OCI-LY7 (cell line): ENCODE results near the gene EML2. TPM values are rescaled to one million over a fixed set of nuclear protein-coding genes. Genes with fewer than 3 reads are reported as not detected.

Experiments used
- BruUV-seq: library from RNA; stranded (reverse); fragments of 400-500 nt; replicated peaks from 2 replicates; lab custom pipeline; 2021; lab: Mats Ljungman, UMichigan
- CTCF ChIA-PET: fragments of 300-600 bp; sonication (Branson Sonifier 250); formaldehyde crosslinking; loops from one replicate; lab custom pipeline; 2022; ENCODE audit warnings: antibody characterized with exemption; ENCODE audit not compliant: unreplicated experiment; lab: Charles Lee
- POLR2A ChIA-PET: fragments of 300-600 bp; sonication (Branson Sonifier 250); formaldehyde crosslinking; loops from one replicate; lab custom pipeline; 2022; ENCODE audit warnings: antibody characterized with exemption; lab: Charles Lee
- DNase-seq: peaks from one replicate; pipeline ENCODE4 v3.0.0-alpha.2; 2015; ENCODE audit warnings: low spot score
- H2AFZ ChIP-seq: fragments of 200-600 bp; sonication (generic), shearing (Covaris generic); 2 replicates; pipeline ENCODE4 v1.6.1; 2014; ENCODE audit warnings: mild to moderate bottlenecking, antibody characterized with exemption, low read length, moderate library complexity
- H3K27ac ChIP-seq: fragments of 200-600 bp; sonication (generic); 2 replicates; pipeline ENCODE4 v1.5.1; 2014; ENCODE audit warnings: mixed run types, low read depth, mild to moderate bottlenecking, moderate library complexity, low read length, inconsistent platforms; ENCODE audit not compliant: poor library complexity, severe bottlenecking
- H3K36me3 ChIP-seq: fragments of 200-600 bp; sonication (generic); 2 replicates; pipeline ENCODE4 v1.6.1; 2014; ENCODE audit warnings: mild to moderate bottlenecking, antibody characterized with exemption, low read length, moderate library complexity, mixed read lengths; ENCODE audit not compliant: insufficient read depth
- H3K4me1 ChIP-seq: fragments of 200-600 bp; sonication (generic); 2 replicates; pipeline ENCODE4 v1.5.1; 2014; ENCODE audit warnings: mild to moderate bottlenecking, low read length; ENCODE audit not compliant: insufficient read depth, poor library complexity, severe bottlenecking
- H3K4me2 ChIP-seq: fragments of 200-600 bp; sonication (generic); 2 replicates; pipeline ENCODE4 v1.6.1; 2014; ENCODE audit warnings: mild to moderate bottlenecking, low read length
- H3K4me3 ChIP-seq: fragments of 200-600 bp; sonication (generic); 2 replicates; pipeline ENCODE4 v1.5.1; 2014; ENCODE audit warnings: mild to moderate bottlenecking, low read depth, low read length; ENCODE audit not compliant: poor library complexity, severe bottlenecking
- H3K79me2 ChIP-seq: fragments of 200-600 bp; sonication (generic); 2 replicates; pipeline ENCODE4 v1.6.1; 2016; ENCODE audit warnings: low read depth, mild to moderate bottlenecking, low read length, moderate library complexity, mixed read lengths; ENCODE audit not compliant: insufficient read depth
- H3K9me2 ChIP-seq: fragments of 200-600 bp; sonication (generic); 2 replicates; pipeline ENCODE4 v1.6.1; 2016; ENCODE audit warnings: mild to moderate bottlenecking, low read length, mixed read lengths; ENCODE audit not compliant: insufficient read depth
- H3K9me3 ChIP-seq: fragments of 200-600 bp; sonication (generic); 2 replicates; pipeline ENCODE4 v1.6.1; 2014; ENCODE audit warnings: mild to moderate bottlenecking, mixed run types, low read length, mixed read lengths
- H4K20me1 ChIP-seq: fragments of 200-600 bp; sonication (generic); 2 replicates; pipeline ENCODE4 v1.6.1; 2014; ENCODE audit warnings: mild to moderate bottlenecking, antibody characterized with exemption, low read length, moderate library complexity, mixed read lengths; ENCODE audit not compliant: insufficient read depth
- CTCF ChIP-seq: fragments of 200-600 bp; sonication (generic); conservative IDR thresholded peaks from 2 replicates; pipeline ENCODE4 v1.5.1; 2014; ENCODE audit warnings: mild to moderate bottlenecking, antibody characterized with exemption, low read length, moderate library complexity, mixed read lengths
- EZH2phosphoT487 ChIP-seq: fragments of 200-600 bp; sonication (generic); IDR thresholded peaks from 2 replicates; pipeline ENCODE4 v1.6.1; 2018; ENCODE audit warnings: low read depth, borderline replicate concordance, mild to moderate bottlenecking, mixed run types, antibody characterized with exemption, low read length, moderate library complexity, mixed read lengths
- intact Hi-C: fragments of 100-400 bp; cut with micrococcal nuclease; formaldehyde crosslinking; loops from one replicate; pipeline ENCODE4 v1.10.0; 2022; ENCODE audit not compliant: unreplicated experiment
- total RNA-seq, 2 experiments: library from RNA; depleted of rRNA in 1 of 2; stranded (reverse); fragments of >200 nt in 1 of 2; shearing (Covaris generic) in 1 of 2; gene quantifications; 2 replicates each; pipeline ENCODE4 v1.2.3, GENCODE V29; 2014 to 2022

EML2 gene
- total RNA-seq, 2 experiments from 2014 or later, result 26.1 to 47.5 TPM

DNA sequence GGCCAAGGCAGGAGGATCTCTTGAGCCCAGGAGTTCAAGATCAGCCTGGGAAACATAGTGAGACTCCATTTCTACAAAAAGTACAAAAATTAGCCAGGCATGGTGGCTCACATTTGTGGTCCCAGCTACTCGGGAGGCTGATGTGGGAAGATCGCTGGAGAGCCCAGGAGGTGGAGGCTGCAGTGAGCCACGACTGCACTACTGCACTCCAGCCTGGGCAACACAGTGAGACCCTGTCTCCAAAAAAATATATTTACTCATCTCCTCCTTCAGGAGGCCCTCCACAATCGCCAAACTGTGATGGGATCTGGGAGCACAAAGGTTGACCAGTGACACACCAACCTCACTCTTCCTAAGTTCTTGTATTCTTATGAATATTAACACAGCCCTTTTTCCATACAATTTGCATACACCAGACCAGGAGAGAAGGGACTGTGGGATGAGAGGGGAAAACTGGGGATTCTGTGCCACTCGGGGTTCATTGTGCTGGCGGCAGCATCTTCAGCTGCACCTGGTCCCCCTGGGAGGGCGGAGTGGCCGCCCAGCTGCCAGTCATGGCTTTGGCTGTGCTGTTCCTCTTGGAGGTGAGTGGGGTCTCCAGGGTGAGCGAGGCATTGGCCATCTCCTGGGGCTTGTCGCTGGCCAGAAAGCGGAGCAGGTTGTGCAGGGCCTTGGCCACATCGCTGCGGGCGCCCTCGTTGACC, 48.7 kb downstream of the EML2 start:
- H3K79me2 ChIP-seq, result no peaks in the 10 kb centered on the region
- no peak overlapping the region for H3K27ac ChIP-seq
- no peaks in the 10 kb centered on the region for H3K9me3 ChIP-seq
- H3K9me2 ChIP-seq, result no peaks in the 10 kb centered on the region
- no peak overlapping the region for H2AFZ ChIP-seq
- no peak overlapping the region for H3K4me3 ChIP-seq
- ChIA-PET CTCF (no interaction called here), POLR2A (no interaction called here)
- TF ChIP-seq EZH2phosphoT487 (no peak), CTCF (no peak)
- H3K36me3 ChIP-seq, result no peaks in the 10 kb centered on the region
- DNase-seq, result no peak
- BruUV-seq, result no TSS peak
- intact Hi-C loops, result no loop called here
- no peaks in the 10 kb centered on the region for H4K20me1 ChIP-seq
- peaks cover 1% of the 10 kb centered on the region for H3K4me1 ChIP-seq
- no peak overlapping the region for H3K4me2 ChIP-seq

- CTCF ChIA-PET, result no interaction called here
- Histone ChIP-seq H3K9me2 (no peaks in the 10 kb centered on the region), H3K9me3 (no peaks in the 10 kb centered on the region), H3K4me2 (no peak overlapping the region), H3K79me2 (no peaks in the 10 kb centered on the region), H3K27ac (no peak overlapping the region), H3K4me3 (no peak overlapping the region), H4K20me1 (no peaks in the 10 kb centered on the region), H3K36me3 (no peaks in the 10 kb centered on the region), H3K4me1 (peaks cover 6% of the 10 kb centered on the region), H2AFZ (no peak overlapping the region)
- POLR2A ChIA-PET, result no interaction called here
- BruUV-seq, result no TSS peak
- no peak for TF ChIP-seq CTCF
- no peak for TF ChIP-seq EZH2phosphoT487
- intact Hi-C loops, result no loop called here
- DNase-seq, result no peak
Observed at GRCh38 chr19:45589768-45590167, 49.4 kb downstream of the EML2 start.

GRCh38 chr19:45587873-45588272, 51.3 kb downstream of the EML2 start:
- no TSS peak for BruUV-seq
- Histone ChIP-seq H3K9me2 (no peaks in the 10 kb centered on the region), H3K9me3 (no peaks in the 10 kb centered on the region), H3K79me2 (peaks cover 13% of the 10 kb centered on the region; the same call in 1 of the 2 replicates), H3K27ac (no peak overlapping the region), H3K4me1 (peaks cover 10% of the 10 kb centered on the region), H4K20me1 (no peaks in the 10 kb centered on the region), H2AFZ (no peak overlapping the region), H3K4me2 (no peak overlapping the region), H3K36me3 (no peaks in the 10 kb centered on the region), H3K4me3 (no peak overlapping the region)
- intact Hi-C loops, result no loop called here
- TF ChIP-seq CTCF, result no peak
- no peak for TF ChIP-seq EZH2phosphoT487
- CTCF ChIA-PET, result no interaction called here
- no peak for DNase-seq
- POLR2A ChIA-PET, result interaction anchor here (0.7 kb wide), 1 partner anchor 58 kb away, joined by 3 read pairs; no protein-coding TSS in a partner anchor
